ENCODE data around the gene CCSER1.

The CCSER1 gene

DNA sequence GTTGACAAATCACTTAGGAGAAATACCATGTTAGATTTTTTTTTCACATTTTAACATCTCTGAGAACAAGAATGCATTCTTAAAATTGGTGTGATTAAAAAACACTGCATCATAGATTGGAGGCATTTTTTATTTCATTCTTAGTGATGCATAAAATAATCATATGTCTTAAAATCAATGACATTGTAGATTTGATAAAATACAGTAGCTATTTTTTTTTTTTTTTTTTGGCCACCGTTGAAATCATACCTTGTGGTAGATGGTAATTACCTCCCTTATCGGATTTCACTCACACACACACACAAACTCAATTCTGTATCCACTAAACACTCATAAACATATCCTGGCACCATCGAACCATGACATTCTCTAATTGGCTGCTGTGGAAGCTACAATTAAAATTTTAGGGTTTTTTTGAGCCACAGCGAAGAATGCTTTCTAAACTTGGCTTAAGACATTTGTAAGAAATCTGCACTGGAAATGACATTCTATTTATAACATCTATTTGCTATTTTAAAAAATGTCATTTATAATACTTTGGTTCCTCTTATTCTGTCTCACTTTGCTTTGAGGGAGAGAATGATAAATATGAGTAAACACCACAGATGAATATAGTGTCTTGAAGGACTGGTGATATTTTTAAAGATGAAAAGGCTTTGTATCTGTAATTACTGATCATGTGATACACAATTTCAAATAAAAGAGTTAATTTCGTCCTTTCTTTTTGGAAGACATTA, 60.1 kb downstream of the CCSER1 start:
- Histone ChIP-seq H2AFZ (ENCODE audit: low read depth, low read length) (no peak overlapping the region), H3K79me2 (ENCODE audit: insufficient read depth, low read length) (no peaks in the 10 kb centered on the region), H3K9ac (ENCODE audit: low read depth, low read length) (no peak overlapping the region), H3K9me3 (ENCODE audit: insufficient read depth, low read length, severe bottlenecking) (no peaks in the 10 kb centered on the region), H3K27me3 (ENCODE audit: insufficient read depth, low read length, poor library complexity) (peaks cover 3% of the 10 kb centered on the region), H4K20me1 (ENCODE audit: insufficient read depth, low read length) (no peaks in the 10 kb centered on the region), H3K27ac (ENCODE audit: low read length) (no peak overlapping the region), H3K36me3 (ENCODE audit: insufficient read depth, low read length) (no peaks in the 10 kb centered on the region), H3K4me2 (ENCODE audit: insufficient read depth, low read length) (no peak overlapping the region), H3K4me1 (ENCODE audit: insufficient read depth, low read length) (no peaks in the 10 kb centered on the region), H3K4me3 (ENCODE audit: low read depth in 1 of 2, low read length in 2 of 2) (no peak overlapping the region)
- ATAC-seq (ENCODE audit: insufficient read depth, low read depth) = no peak
- DNase-seq = no peak
- TF ChIP-seq, protein P1, sequence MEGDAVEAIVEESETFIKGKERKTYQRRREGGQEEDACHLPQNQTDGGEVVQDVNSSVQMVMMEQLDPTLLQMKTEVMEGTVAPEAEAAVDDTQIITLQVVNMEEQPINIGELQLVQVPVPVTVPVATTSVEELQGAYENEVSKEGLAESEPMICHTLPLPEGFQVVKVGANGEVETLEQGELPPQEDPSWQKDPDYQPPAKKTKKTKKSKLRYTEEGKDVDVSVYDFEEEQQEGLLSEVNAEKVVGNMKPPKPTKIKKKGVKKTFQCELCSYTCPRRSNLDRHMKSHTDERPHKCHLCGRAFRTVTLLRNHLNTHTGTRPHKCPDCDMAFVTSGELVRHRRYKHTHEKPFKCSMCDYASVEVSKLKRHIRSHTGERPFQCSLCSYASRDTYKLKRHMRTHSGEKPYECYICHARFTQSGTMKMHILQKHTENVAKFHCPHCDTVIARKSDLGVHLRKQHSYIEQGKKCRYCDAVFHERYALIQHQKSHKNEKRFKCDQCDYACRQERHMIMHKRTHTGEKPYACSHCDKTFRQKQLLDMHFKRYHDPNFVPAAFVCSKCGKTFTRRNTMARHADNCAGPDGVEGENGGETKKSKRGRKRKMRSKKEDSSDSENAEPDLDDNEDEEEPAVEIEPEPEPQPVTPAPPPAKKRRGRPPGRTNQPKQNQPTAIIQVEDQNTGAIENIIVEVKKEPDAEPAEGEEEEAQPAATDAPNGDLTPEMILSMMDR (IDR thresholded peaks at IDR 0.05; ENCODE audit: borderline replicate concordance, extremely low read depth, low read length, poor library complexity, severe bottlenecking) = no peak
- TF ChIP-seq EZH2 (IDR thresholded peaks at IDR 0.05; ENCODE audit: borderline replicate concordance, low read depth, low read length, severe bottlenecking) = no peak

DNA sequence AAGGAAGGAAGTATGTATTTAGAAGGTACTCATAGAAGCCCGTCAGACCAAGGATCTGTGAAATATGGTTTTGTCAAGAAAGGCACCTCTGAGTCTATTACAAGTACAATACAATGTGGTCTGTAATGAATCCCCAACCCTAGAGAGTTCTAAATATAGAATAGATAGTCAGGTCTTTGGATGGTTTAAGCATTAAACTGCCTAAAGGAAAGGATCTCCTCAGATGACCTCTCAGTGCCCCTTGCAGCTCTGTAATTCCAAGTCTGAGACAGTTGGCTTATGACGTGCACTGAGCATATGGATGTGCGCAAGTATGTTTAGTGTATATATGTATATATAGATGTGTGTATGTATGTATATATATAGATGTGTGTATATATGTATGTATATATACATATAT, 62.0 kb downstream of the CCSER1 start:
- no peaks in the 10 kb centered on the region for H3K9me3 ChIP-seq (ENCODE audit: insufficient read depth, low read length, severe bottlenecking)
- no peaks in the 10 kb centered on the region for H3K36me3 ChIP-seq (ENCODE audit: insufficient read depth, low read length)
- no peak for ATAC-seq (ENCODE audit: insufficient read depth, low read depth)
- H3K4me1 ChIP-seq (ENCODE audit: insufficient read depth, low read length) = no peaks in the 10 kb centered on the region
- H3K79me2 ChIP-seq (ENCODE audit: insufficient read depth, low read length) = no peaks in the 10 kb centered on the region
- H3K4me3 ChIP-seq (ENCODE audit: low read depth in 1 of 2, low read length in 2 of 2) = no peak overlapping the region
- no peak overlapping the region for H2AFZ ChIP-seq (ENCODE audit: low read depth, low read length)
- no peak overlapping the region for H3K9ac ChIP-seq (ENCODE audit: low read depth, low read length)
- no peaks in the 10 kb centered on the region for H4K20me1 ChIP-seq (ENCODE audit: insufficient read depth, low read length)
- H3K4me2 ChIP-seq (ENCODE audit: insufficient read depth, low read length) = no peak overlapping the region
- H3K27me3 ChIP-seq (ENCODE audit: insufficient read depth, low read length, poor library complexity) = peaks cover 3% of the 10 kb centered on the region
- DNase-seq = no peak
- TF ChIP-seq EZH2 (IDR thresholded peaks at IDR 0.05; ENCODE audit: borderline replicate concordance, low read depth, low read length, severe bottlenecking) = no peak
- TF ChIP-seq, protein P1 (IDR thresholded peaks at IDR 0.05; ENCODE audit: borderline replicate concordance, extremely low read depth, low read length, poor library complexity, severe bottlenecking) = no peak
- H3K27ac ChIP-seq (ENCODE audit: low read length) = no peak overlapping the region

DNA sequence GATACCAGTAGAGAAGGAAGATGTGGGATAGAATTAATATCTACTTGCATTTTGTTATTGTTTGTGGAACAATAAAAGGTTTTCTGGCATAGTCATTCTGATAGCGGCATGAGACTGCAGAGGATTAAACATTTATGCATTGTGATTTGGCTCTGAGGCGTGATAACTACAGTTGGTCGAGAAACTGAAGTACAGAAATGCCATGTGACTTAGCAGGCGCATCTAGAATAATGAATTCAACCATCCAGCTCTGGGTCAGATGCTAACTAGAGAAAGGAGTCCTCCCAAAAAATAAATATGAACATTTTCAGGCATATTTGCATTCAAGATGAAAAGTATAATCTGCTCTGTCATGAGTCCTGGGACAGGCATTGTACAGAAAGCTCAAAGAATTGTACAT, 62.8 kb downstream of the CCSER1 start:
- no peaks in the 10 kb centered on the region for H4K20me1 ChIP-seq (ENCODE audit: insufficient read depth, low read length)
- H3K79me2 ChIP-seq (ENCODE audit: insufficient read depth, low read length) = no peaks in the 10 kb centered on the region
- no peak overlapping the region for H3K4me3 ChIP-seq (ENCODE audit: low read depth in 1 of 2, low read length in 2 of 2)
- peaks cover 3% of the 10 kb centered on the region for H3K27me3 ChIP-seq (ENCODE audit: insufficient read depth, low read length, poor library complexity)
- no peak overlapping the region for H3K9ac ChIP-seq (ENCODE audit: low read depth, low read length)
- H3K4me2 ChIP-seq (ENCODE audit: insufficient read depth, low read length) = no peak overlapping the region
- H3K9me3 ChIP-seq (ENCODE audit: insufficient read depth, low read length, severe bottlenecking) = no peaks in the 10 kb centered on the region
- no peak overlapping the region for H3K27ac ChIP-seq (ENCODE audit: low read length)
- DNase-seq (no peak), ATAC-seq (ENCODE audit: insufficient read depth, low read depth) (no peak)
- no peaks in the 10 kb centered on the region for H3K36me3 ChIP-seq (ENCODE audit: insufficient read depth, low read length)
- H2AFZ ChIP-seq (ENCODE audit: low read depth, low read length) = no peak overlapping the region
- TF ChIP-seq, protein P1 (IDR thresholded peaks at IDR 0.05; ENCODE audit: borderline replicate concordance, extremely low read depth, low read length, poor library complexity, severe bottlenecking) = no peak
- no peak for TF ChIP-seq EZH2 (IDR thresholded peaks at IDR 0.05; ENCODE audit: borderline replicate concordance, low read depth, low read length, severe bottlenecking)
- no peaks in the 10 kb centered on the region for H3K4me1 ChIP-seq (ENCODE audit: insufficient read depth, low read length)
